Uterus (tissue), 4 donors: ENCODE data around the gene SECTM1. TPM values are rescaled to one million over a fixed set of nuclear protein-coding genes. Genes with fewer than 3 reads are reported as not detected.

Experiments
- DNase-seq, 2 donors: peaks; one replicate each; pipeline ENCODE4 v3.0.0-alpha.2; 2019 to 2020
- H3K27ac ChIP-seq, 2 donors: fragments of 200-600 bp; sonication (generic); 1 replicate in 1 of 2; 2 replicates in 1 of 2; pipeline ENCODE4 v1.5.1; 2016 to 2018
- H3K27me3 ChIP-seq, 2 donors: fragments of 200-600 bp; sonication (generic); one replicate each; pipeline ENCODE4 v1.5.1; 2018 to 2019; ENCODE audit warnings: control low read depth in 1 of 2
- H3K36me3 ChIP-seq, 2 donors: fragments of 200-600 bp; sonication (generic); one replicate each; pipeline ENCODE4 v1.5.1; 2019; ENCODE audit warnings: control low read depth in 1 of 2
- H3K4me1 ChIP-seq, 2 donors: fragments of 200-600 bp; sonication (generic); one replicate each; pipeline ENCODE4 v1.5.1; 2018 to 2019; ENCODE audit warnings: control low read depth in 1 of 2
- H3K4me3 ChIP-seq, 2 donors: fragments of 200-600 bp; sonication (generic); 1 replicate in 1 of 2; 2 replicates in 1 of 2; pipeline ENCODE4 v1.5.1; 2018 to 2019; ENCODE audit warnings: mild to moderate bottlenecking in 1 of 2
- H3K9me3 ChIP-seq, 2 donors: fragments of 200-600 bp; sonication (generic); one replicate each; pipeline ENCODE4 v1.5.1; 2019; ENCODE audit warnings: control low read depth in 1 of 2
- POLR2A ChIP-seq, 2 donors: fragments of 450-650 bp; IDR thresholded peaks; one replicate each; pipeline ENCODE4 v1.6.1; 2016; ENCODE audit warnings: antibody characterized with exemption in 2 of 2, mild to moderate bottlenecking in 1 of 2, moderate library complexity in 1 of 2
- intact Hi-C: fragments of 100-400 bp; cut with DNase I; formaldehyde crosslinking; loops from one replicate; pipeline ENCODE4 v1.15.1; 2023; ENCODE audit warnings: low total_unique reads
- total RNA-seq, 4 donors: library from RNA; depleted of rRNA in 3 of 4; stranded (reverse); fragments of >200 nt in 3 of 4; gene quantifications; one replicate each; pipeline versions ENCODE4 v1.1.0 to v1.2.4, GENCODE V29; 2014 to 2023
- TF ChIP-seq, protein P1 (sequence below), 4 experiments: fragments of 200-600 bp in 2 of 4; fragments of 450-650 bp in 2 of 4; sonication (generic) in 2 of 4; IDR thresholded peaks; one replicate each; pipeline ENCODE4 v1.5.1; 2016 to 2019; ENCODE audit warnings: antibody characterized with exemption in 4 of 4, mild to moderate bottlenecking in 2 of 4, moderate library complexity in 1 of 4
- donor health status: DM: yes; HTN: yes; CAD: no.

Gene SECTM1
- total RNA-seq, 4 donors from 2014 or later = 3.5 to 29.4 (median 9.0) TPM

DNA sequence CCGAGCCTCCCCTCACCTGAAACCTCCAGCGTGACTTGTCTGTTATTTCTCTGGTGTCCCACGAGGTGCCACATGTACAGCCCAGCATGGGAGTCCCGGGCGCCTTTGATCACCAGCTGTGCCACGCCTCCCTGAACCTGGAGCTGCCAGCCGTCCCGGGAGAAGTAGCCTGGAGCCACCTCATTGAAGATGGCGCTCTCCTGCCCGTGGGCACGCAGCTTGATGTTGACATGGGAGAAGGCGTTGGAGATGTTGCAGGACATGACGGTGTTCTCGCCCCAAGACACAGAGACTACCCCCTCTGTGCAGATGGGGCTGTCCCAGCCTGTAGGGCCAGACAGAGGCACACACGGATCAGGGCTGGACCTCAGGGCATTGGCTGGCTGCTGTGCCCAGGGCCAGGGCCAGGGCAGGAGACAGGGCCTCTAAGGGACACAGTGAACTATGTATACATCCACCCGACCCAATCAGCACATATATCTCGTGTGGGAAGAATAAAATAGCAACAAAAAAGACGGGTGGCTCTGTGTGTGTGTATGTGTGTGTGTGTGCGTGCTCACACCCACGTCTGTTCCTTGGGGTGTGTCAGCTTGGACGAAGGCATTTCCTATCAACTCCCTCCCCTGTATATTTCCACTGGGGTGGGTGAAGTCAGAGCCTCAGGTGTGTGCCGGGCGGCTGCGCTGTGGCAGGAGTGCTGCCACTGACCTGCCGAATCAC is 8.8 kb downstream of the SECTM1 start:
- DNase-seq = no peak
- Histone ChIP-seq H3K4me3 (no peak overlapping the region), H3K36me3 (no peaks in the 10 kb centered on the region), H3K9me3 (no peaks in the 10 kb centered on the region), H3K27me3 (no peaks in the 10 kb centered on the region), H3K27ac (no peak overlapping the region), H3K4me1 (no peaks in the 10 kb centered on the region)
- TF ChIP-seq POLR2A (IDR thresholded peaks at IDR 0.05) = no peak
- TF ChIP-seq, protein P1, sequence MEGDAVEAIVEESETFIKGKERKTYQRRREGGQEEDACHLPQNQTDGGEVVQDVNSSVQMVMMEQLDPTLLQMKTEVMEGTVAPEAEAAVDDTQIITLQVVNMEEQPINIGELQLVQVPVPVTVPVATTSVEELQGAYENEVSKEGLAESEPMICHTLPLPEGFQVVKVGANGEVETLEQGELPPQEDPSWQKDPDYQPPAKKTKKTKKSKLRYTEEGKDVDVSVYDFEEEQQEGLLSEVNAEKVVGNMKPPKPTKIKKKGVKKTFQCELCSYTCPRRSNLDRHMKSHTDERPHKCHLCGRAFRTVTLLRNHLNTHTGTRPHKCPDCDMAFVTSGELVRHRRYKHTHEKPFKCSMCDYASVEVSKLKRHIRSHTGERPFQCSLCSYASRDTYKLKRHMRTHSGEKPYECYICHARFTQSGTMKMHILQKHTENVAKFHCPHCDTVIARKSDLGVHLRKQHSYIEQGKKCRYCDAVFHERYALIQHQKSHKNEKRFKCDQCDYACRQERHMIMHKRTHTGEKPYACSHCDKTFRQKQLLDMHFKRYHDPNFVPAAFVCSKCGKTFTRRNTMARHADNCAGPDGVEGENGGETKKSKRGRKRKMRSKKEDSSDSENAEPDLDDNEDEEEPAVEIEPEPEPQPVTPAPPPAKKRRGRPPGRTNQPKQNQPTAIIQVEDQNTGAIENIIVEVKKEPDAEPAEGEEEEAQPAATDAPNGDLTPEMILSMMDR (IDR thresholded peaks at IDR 0.05) = no peak
- intact Hi-C loops = loop anchor here (10.0 kb wide), 1 partner anchor 90 kb away; no protein-coding TSS in a partner anchor

DNA sequence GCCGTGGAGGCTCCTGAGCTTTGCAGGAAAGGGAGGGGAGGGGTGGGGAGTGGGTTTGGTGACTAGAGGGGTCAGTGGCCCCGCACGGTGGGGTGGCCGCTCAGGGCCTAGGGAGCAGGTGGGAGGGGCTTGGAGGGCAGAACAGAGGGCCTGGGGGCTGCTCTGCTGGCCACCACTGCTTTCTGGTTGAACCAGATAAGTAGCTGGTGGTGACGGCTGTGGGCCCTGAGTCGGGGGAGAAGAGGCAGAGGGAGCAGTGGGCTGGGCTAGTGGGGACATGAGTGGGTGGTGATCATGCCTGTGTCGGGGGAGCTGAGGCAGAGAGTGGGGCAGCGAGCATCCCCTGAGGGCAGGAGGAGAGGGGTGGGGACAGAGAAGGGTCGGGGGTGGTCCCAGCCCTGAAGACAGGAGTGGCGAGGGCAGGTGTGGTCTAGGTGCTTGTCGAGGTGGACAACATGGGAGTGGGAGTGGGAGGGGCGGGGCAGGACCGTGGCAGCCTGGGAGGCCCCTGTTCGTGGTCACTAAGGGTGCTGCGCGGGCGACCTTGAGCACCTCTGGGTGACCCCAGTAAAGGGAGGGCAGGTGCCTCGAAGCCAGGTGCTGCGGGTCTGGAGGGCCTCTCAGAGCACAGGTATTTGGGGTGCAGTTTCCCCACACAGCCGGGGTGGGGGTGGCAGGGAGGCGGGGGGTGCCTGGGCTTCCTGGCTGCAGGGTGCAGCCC is 9.9 kb downstream of the SECTM1 start:
- intact Hi-C loops = loop anchor here (10.0 kb wide), 1 partner anchor 89 kb away; no protein-coding TSS in a partner anchor
- Histone ChIP-seq H3K4me3 (no peak overlapping the region), H3K36me3 (no peaks in the 10 kb centered on the region), H3K9me3 (no peaks in the 10 kb centered on the region), H3K27ac (no peak overlapping the region), H3K4me1 (no peaks in the 10 kb centered on the region), H3K27me3 (no peaks in the 10 kb centered on the region)
- DNase-seq = no peak
- TF ChIP-seq, protein P1 (IDR thresholded peaks at IDR 0.05) = no peak
- TF ChIP-seq POLR2A (IDR thresholded peaks at IDR 0.05) = no peak

DNA sequence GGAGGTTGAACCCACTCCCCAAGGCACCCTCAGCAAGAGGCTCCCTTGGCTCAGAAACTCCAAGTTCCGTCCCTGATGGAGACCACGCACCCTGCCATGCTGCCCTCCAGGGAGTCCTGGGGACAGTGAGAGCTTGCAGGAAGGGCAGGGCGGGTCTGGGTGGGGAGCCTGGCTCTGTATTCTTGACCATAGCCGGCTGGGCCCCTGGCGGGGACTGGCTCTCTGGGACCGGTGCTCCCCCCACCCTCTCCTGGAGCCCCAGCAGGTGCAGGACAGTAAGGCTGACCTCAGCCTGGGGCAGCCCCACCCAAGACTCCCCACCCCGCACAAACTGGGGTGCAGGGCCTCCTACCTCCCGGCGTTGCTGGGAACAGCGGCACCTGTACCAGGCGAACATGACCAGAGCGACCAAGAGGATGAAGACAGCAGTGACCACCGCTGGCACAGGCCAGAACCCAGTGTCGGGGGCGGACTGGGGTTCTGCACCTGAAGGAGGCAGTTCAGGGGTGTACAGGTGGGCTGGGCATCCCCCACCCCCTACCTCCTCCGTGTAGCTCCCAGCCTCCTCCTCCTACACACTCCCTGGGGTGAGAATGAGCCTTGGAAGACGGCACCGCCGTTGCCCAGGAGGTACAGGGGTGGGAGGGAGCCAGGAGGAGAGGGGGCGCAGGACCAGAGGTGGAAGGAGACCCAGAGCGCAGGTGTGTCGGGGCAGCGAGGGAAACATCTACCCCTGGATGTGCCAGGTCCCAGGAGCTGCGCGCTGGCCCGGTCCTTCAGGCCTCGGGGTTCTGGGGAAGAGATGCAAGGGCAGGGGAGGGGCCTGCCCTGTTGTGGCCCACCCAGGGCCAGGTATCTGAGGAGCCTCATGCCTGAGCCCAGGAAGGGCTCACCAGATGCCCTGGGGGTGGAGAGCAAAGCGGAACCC is 10.8 kb downstream of the SECTM1 start:
- no peak for TF ChIP-seq POLR2A (IDR thresholded peaks at IDR 0.05)
- TF ChIP-seq, protein P1 (IDR thresholded peaks at IDR 0.05) = no peak
- Histone ChIP-seq H3K27ac (no peak overlapping the region), H3K9me3 (no peaks in the 10 kb centered on the region), H3K4me3 (no peak overlapping the region), H3K4me1 (no peaks in the 10 kb centered on the region), H3K27me3 (no peaks in the 10 kb centered on the region), H3K36me3 (no peaks in the 10 kb centered on the region)
- intact Hi-C loops = loop anchor here (10.0 kb wide), 1 partner anchor 88 kb away; no protein-coding TSS in a partner anchor
- DNase-seq = no peak

DNA sequence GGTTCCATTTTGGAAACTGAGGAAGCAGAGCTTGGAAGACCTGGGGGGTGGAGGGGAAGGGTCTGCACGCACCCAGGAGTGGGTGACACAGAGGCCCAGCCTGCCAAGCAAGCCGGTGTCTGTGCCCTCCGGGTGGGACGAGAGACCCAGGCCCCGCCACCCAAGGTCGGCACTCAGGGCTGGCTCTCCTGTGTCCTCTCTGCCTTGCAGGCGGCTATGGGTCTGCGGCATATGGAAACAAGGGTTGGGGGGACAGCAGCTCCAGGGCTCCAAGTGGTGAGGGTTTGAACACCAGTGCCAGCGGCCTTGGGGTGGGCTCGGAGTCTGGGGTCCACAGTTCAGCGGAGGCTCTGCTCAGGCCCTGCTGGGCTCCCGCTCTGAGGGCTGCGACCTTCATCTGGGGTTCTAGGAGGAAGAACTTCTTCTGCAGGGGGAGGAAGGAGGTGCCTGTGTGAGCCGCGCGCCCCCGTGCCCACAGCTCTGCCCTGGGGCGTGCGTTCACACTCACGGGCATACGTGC is 11.6 kb downstream of the SECTM1 start:
- DNase-seq = no peak
- TF ChIP-seq, protein P1 (IDR thresholded peaks at IDR 0.05) = no peak
- TF ChIP-seq POLR2A (IDR thresholded peaks at IDR 0.05) = no peak
- no peaks in the 10 kb centered on the region for H3K27me3 ChIP-seq
- no peaks in the 10 kb centered on the region for H3K36me3 ChIP-seq
- no peaks in the 10 kb centered on the region for H3K9me3 ChIP-seq
- H3K4me3 ChIP-seq = no peak overlapping the region
- no peak overlapping the region for H3K27ac ChIP-seq
- intact Hi-C loops = loop anchor here (10.0 kb wide), 1 partner anchor 87 kb away; no protein-coding TSS in a partner anchor
- no peaks in the 10 kb centered on the region for H3K4me1 ChIP-seq
